ENCODE results near the gene TMEM132D. TPM values are rescaled to one million over a fixed set of nuclear protein-coding genes. Genes with fewer than 3 reads are reported as not detected.

Gene TMEM132D
- total RNA-seq, 1 donor from 2014 or later = 1.1 TPM

DNA sequence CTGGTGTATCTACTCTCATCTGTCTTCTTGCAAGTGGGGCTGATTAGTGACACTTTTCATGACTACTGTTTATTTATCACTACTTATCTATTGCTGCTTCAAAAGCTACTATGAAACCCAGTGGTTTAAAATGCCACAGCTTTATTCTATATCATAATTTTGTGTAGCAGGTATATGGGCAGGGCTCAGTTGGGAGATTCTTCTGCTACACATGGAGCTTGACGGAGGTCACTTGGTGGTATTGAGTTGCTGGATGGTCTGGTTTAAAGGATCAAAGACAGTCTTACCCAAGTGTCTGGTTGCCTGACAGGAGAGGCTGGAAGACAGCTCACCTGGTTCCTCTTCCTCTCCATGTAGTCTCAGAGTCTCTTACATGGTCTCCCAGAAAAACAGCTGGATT, 222.7 kb downstream of the TMEM132D start:
- TF ChIP-seq EZH2phosphoT487 (IDR thresholded peaks at IDR 0.05) (no peak), EZH2 (IDR thresholded peaks at IDR 0.05) (no peak)
- TF ChIP-seq, protein P1, sequence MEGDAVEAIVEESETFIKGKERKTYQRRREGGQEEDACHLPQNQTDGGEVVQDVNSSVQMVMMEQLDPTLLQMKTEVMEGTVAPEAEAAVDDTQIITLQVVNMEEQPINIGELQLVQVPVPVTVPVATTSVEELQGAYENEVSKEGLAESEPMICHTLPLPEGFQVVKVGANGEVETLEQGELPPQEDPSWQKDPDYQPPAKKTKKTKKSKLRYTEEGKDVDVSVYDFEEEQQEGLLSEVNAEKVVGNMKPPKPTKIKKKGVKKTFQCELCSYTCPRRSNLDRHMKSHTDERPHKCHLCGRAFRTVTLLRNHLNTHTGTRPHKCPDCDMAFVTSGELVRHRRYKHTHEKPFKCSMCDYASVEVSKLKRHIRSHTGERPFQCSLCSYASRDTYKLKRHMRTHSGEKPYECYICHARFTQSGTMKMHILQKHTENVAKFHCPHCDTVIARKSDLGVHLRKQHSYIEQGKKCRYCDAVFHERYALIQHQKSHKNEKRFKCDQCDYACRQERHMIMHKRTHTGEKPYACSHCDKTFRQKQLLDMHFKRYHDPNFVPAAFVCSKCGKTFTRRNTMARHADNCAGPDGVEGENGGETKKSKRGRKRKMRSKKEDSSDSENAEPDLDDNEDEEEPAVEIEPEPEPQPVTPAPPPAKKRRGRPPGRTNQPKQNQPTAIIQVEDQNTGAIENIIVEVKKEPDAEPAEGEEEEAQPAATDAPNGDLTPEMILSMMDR (IDR thresholded peaks at IDR 0.05) = no peak
- peaks cover 2% of the 10 kb centered on the region for H3K4me1 Mint-ChIP-seq

DNA sequence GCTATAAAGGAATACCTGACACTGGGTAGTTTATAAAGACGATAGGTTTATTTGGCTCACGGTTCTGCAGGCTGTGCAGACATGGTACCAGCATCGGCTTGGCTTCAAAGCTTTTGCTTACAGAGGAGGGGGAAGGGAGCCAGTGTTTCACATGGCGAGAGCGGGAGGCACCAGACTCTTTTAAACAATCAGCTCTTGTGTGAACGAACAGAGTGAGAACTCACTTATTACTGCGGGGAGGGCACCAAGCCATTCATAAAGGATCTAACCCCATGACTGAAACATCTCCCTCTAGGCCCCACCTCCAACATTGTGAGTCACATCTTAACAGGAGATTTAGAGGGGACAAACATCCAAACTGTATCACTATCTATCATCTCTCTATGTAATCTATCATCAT, 227.4 kb downstream of the TMEM132D start:
- Histone ChIP-seq H3K4me3 (no peak overlapping the region), H2AFZ (replicated peaks) (no peak overlapping the region), H3K9me3 (ENCODE audit: low read depth) (no peaks in the 10 kb centered on the region), H3F3A (ENCODE audit: low read depth) (no peaks in the 10 kb centered on the region), H3K9ac (no peak overlapping the region), H3K27me3 (no peaks in the 10 kb centered on the region), H3K4me2 (no peak overlapping the region), H3K4me1 (no peaks in the 10 kb centered on the region), H3K79me2 (ENCODE audit: low read depth) (no peaks in the 10 kb centered on the region), H4K20me1 (ENCODE audit: low read depth) (no peaks in the 10 kb centered on the region), H3K36me3 (no peaks in the 10 kb centered on the region), H3K27ac (no peak overlapping the region)
- DNase-seq (ENCODE audit: low spot score) = no peak
- H3K9me3 Mint-ChIP-seq = peaks cover 10% of the 10 kb centered on the region
- H3K27me3 Mint-ChIP-seq (ENCODE audit: insufficient read depth, low read depth) = peaks cover 2% of the 10 kb centered on the region
- H3K4me3 Mint-ChIP-seq = no peak overlapping the region
- H3K27ac Mint-ChIP-seq = peak overlapping the region; percentile 30
- H3K4me1 Mint-ChIP-seq = peaks cover 7% of the 10 kb centered on the region
- TF ChIP-seq EZH2phosphoT487 (IDR thresholded peaks at IDR 0.05) (no peak), EZH2 (IDR thresholded peaks at IDR 0.05) (no peak)
- TF ChIP-seq, protein P1 (IDR thresholded peaks at IDR 0.05) = no peak
- peaks cover 15% of the 10 kb centered on the region for H3K36me3 Mint-ChIP-seq

More for the DNA sequence above, 222.7 kb downstream of the TMEM132D start:
- H3K36me3 ChIP-seq = no peaks in the 10 kb centered on the region
- H3K79me2 ChIP-seq (ENCODE audit: low read depth) = no peaks in the 10 kb centered on the region
- Mint-ChIP-seq H3K4me3 (no peak overlapping the region), H3K27me3 (ENCODE audit: insufficient read depth, low read depth) (peaks cover 7% of the 10 kb centered on the region), H3K27ac (no peak overlapping the region), H3K36me3 (peaks cover 34% of the 10 kb centered on the region), H3K9me3 (peaks cover 33% of the 10 kb centered on the region)
- H3K4me1 ChIP-seq = no peaks in the 10 kb centered on the region
- no peak overlapping the region for H2AFZ ChIP-seq (replicated peaks)
- DNase-seq (ENCODE audit: low spot score) = no peak
- no peak overlapping the region for H3K4me2 ChIP-seq
- H3K27ac ChIP-seq = no peak overlapping the region
- no peaks in the 10 kb centered on the region for H4K20me1 ChIP-seq (ENCODE audit: low read depth)
- no peak overlapping the region for H3K9ac ChIP-seq
- H3F3A ChIP-seq (ENCODE audit: low read depth) = no peaks in the 10 kb centered on the region
- H3K27me3 ChIP-seq = no peaks in the 10 kb centered on the region
- H3K4me3 ChIP-seq = no peak overlapping the region
- no peaks in the 10 kb centered on the region for H3K9me3 ChIP-seq (ENCODE audit: low read depth)

DNA sequence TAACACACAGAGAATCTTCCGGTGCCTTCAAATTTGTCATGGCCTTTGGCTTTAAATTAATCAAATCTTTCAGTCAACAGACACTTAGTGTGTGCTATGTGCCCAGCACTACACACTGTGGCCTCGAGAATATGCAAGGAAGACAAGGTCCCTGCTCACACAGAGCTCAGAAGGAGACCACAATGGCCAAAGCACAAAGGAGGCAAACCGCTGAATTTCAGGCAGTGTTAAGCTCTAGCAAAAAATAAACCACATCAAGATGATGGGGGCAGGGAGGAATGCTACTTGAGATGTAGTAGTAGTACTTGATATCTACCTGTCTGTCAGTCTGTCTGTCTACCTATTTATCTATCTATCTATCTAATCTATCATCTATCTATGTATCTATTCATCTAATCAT, 227.9 kb downstream of the TMEM132D start:
- Mint-ChIP-seq H3K4me3 (no peak overlapping the region), H3K4me1 (peaks cover 7% of the 10 kb centered on the region), H3K36me3 (peaks cover 11% of the 10 kb centered on the region), H3K9me3 (peaks cover 5% of the 10 kb centered on the region), H3K27me3 (ENCODE audit: insufficient read depth, low read depth) (peaks cover 2% of the 10 kb centered on the region), H3K27ac (no peak overlapping the region)
- no peak overlapping the region for H2AFZ ChIP-seq (replicated peaks)
- H3K36me3 ChIP-seq = no peaks in the 10 kb centered on the region
- no peaks in the 10 kb centered on the region for H3F3A ChIP-seq (ENCODE audit: low read depth)
- H3K4me3 ChIP-seq = no peak overlapping the region
- no peak for DNase-seq (ENCODE audit: low spot score)
- H3K27me3 ChIP-seq = no peaks in the 10 kb centered on the region
- H3K27ac ChIP-seq = no peak overlapping the region
- H3K79me2 ChIP-seq (ENCODE audit: low read depth) = no peaks in the 10 kb centered on the region
- no peak for TF ChIP-seq EZH2phosphoT487 (IDR thresholded peaks at IDR 0.05)
- TF ChIP-seq EZH2 (IDR thresholded peaks at IDR 0.05) = no peak
- TF ChIP-seq, protein P1 (IDR thresholded peaks at IDR 0.05) = no peak
- no peaks in the 10 kb centered on the region for H3K4me1 ChIP-seq
- no peak overlapping the region for H3K4me2 ChIP-seq
- H4K20me1 ChIP-seq (ENCODE audit: low read depth) = no peaks in the 10 kb centered on the region
- no peaks in the 10 kb centered on the region for H3K9me3 ChIP-seq (ENCODE audit: low read depth)
- no peak overlapping the region for H3K9ac ChIP-seq
